Renal cortical epithelial cell (primary cell): ENCODE measurements around the gene NCAN. TPM values are rescaled to one million over a fixed set of nuclear protein-coding genes. Genes with fewer than 3 reads are reported as not detected.
A peak's percentile ranks its signal among the peaks of the same experiment; 100 is the strongest.
"Not testable (repeated sequence)": the region's sequence is repeated elsewhere in the genome, so short reads cannot be mapped to it uniquely, and the experiment has no call there.

Experiments
- DNase-seq: peaks from one replicate; pipeline ENCODE4 v3.0.0-alpha.2; 2011; ENCODE audit warnings: low read depth
- total RNA-seq: library from RNA; depleted of rRNA; stranded (reverse); fragments of >200 nt; gene quantifications from 2 replicates; pipeline ENCODE4 v1.2.3, GENCODE V29; 2014

Gene NCAN
- not detected in 2 replicates for total RNA-seq

DNA sequence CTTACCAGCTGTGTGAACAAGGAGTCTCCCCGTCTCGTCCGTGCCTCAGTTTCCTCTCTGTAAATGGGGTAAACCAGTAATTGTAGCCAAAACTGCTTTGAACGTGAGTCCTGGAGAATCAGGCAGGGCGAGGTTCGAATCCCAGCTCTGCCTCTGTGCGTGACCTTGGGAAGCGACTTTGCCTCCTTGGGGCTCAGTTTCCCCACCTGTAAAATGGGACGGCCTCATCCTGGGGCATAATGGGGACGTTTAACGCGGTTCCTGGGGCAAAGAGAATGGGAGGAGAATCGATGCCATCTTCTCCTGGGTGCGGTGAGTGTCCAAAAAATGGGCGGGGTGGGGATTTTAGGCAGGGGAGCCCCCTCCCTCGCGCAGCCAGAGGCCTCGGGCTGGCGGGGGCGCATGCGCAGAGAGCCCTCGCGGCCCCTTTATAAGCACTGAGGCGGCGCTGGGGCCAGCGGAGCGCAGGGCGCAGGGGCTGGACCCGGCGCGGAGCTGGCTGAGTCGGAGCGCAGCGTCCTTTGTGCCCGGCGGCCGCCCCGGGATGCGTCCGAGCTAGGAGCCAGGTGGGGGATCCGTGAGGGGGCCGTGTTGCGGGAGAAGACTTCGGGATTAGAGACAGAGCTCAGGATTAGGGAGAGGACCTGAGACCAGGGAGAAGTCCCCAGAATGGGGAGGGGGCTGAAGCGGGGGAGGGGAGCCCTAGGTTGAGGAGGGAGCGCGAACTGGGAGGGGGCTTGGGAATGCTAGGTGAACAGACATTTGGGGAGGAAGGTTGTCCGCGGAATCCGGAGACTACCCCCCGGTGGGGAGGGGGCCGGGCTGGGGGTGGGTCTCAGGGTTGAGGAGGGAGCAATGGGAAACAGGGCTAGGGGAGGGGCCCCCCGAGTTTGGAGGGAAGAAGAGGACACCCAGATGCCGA is at the start of gene NCAN:
NCAN (plus strand) TSS at position 460 of the 922 bp plus-strand sequence. CDS start 4,996 bp downstream, outside the sequence.
- DNase-seq, result no peak

DNA sequence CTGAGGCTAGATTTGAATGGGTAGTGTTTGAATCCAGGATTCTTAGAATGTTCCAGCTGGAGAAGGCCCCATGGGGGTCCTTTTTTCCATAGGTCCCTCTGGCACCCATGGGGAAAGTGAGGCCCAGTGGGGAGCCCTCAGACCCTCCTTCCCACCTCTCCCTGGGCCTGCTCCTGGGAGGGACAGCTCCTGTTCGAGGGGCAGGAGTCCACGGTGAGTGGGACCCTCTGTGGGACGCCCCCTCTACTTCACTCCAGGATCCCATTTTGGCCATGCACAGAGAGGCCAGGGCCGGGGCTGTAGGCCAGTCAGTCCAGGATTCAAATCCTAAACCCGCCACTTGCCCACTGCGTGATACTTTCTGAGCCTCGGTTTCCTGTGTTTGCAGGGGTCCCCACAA is 49.3 kb upstream of the NCAN start:
- no peak for DNase-seq

DNA sequence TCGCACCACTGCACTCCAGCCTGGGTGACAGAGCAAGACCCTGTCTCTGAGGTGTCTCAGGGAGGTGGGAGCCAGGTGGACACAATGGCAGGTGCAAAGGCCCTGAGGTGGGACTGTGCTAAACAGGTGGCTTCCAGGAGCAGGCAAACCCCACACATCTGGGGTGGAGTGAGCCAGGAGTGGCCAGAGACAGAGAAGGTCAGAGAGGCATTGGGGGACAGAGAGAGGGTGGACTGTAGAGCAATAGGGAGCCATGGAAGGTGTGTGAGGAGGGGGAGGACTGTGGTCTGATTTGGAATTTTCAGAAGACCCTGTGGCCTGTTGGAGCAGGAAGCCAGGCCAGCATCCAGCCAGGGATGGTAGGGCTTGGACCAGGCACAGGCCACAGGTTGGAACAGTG is 46.4 kb upstream of the NCAN start:
- DNase-seq, result no peak

DNA sequence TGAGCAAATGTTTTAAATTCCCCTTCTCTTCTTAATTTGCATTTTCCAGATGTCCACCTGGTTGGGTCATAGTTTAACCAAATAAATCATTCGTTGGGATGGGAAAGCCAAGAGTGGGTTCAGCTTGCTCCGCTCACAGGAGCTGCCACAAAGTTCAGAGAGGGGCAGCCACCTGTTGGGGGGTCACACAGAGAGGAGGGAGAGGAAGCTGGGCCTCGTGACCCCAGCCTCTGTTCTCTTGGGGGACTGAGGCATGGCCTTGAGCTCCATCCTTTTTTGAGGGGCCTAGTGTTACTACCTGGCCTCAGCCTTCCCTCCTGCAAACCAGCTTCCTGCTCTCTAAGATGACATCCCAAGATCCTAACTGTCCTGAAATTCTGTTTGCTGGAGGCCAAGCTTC is 44.1 kb upstream of the NCAN start:
- DNase-seq, result no peak

DNA sequence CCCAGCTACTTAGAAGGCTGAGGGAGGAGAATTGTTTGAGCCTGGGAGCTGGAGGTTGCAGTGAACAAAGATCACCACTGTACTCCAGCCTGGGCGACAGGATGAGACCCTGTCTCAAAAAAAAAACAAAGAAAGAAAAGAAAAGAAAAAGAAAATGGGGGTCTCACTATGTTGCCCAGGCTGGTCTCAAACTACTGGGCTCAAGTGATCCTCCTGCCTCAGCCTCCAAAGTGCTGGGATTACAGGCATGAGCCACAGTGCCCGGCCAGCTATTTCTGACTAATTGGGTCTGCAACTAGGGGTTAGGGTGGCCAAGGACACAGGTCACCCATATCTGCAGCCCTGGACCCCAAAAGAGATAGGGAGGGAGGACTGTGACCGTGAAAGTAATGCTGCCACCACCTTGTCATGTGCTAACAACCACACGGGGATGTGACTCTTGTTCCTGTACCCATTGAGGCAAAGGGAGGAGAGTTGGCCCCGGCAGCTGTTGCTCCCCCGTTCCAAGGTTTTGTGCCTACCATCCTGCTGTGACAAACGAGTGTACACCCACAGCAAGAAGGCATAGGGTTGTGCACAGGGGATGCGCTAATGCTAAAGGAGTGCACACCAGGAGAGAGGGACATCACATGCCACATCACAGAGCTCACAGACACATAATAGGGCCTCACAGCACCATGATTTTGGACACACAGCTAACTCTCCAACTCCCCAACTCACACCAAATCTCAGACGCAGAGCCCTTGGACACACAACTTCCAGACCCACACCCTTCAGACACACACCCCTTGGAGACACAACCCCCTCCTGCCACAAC is 42.3 kb upstream of the NCAN start:
- DNase-seq, result no peak

DNA sequence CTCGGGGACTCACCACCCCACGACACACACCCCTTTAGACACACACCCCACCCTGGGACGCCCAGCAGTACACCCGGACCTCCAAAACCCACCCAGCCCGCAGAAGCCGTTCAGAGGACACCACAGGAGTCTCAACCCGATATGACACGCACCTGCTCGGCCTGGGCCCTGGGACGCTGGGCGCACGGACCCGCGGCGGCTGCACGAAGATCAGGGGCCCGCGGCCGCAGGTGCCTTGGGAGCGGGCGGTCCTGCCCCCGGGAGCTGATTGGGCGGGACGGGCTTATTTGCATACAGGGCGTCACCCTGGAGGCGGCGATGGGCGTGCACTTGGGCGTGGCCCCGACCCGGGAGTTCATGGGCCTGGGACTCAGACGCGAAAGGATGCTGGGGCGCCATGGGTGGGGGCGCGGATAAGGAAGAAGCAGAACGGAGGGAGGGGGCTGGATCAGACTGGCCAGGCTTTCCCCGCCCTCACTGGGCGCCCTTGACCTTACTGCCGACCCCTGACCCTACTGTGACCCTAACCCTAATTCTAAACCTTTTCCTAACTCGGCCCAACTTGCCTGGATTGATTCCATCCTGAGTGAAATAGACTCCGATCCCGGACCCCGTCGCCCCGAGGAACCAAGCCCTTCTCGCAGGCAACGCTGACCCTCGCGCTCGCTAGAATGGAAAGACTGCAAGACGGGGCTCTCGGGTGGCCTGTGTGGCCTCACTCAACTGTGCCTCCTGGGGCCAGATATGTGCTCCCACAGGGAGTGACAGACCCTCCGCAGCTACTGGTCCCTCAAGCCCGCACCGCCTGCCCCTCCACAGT is 41.5 kb upstream of the NCAN start, which contains the start of gene MEF2B:
MEF2B (minus strand) TSS at position 211 of the 820 bp plus-strand sequence. CDS start 19,528 bp downstream, outside the sequence.
- peak; percentile 38 for DNase-seq

DNA sequence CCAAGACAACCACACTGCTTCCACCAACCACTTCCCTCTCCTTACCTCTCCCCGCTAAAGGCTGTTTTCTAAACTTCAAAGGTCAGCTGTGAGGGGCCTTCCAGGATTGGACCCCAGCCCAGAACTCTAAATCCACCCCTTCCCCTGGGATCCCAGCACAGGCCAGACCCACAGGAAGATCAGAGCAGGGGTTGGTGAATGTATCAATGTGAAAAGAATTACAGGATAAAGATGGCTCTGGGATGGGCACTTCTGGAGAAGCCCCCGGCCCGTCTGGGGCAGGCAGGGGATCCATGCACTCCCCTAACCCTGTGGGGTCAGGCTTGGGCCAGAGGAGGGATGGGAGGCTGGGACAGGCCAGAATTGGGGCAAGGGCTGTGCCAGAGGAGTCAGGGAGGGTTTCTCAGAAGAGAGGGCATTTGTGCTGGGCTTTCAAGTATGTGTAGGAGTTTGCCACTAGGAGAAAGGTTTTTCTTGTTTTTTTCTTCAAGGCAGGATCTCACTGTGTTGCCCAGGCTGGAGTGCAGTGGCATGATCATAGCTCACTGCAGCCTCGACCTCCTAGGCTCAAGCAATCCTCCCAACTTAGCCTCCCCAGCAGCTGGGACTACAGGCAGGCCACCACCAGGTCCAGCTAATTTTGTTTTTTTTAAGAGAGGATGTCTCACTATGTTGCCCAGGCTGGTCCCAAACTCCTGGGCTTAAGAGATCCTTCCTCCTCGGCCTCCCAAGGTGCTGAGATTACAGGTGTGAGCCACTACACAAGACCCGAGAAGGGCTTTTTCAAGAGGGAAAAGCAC is 40.7 kb upstream of the NCAN start:
- no peak for DNase-seq

DNA sequence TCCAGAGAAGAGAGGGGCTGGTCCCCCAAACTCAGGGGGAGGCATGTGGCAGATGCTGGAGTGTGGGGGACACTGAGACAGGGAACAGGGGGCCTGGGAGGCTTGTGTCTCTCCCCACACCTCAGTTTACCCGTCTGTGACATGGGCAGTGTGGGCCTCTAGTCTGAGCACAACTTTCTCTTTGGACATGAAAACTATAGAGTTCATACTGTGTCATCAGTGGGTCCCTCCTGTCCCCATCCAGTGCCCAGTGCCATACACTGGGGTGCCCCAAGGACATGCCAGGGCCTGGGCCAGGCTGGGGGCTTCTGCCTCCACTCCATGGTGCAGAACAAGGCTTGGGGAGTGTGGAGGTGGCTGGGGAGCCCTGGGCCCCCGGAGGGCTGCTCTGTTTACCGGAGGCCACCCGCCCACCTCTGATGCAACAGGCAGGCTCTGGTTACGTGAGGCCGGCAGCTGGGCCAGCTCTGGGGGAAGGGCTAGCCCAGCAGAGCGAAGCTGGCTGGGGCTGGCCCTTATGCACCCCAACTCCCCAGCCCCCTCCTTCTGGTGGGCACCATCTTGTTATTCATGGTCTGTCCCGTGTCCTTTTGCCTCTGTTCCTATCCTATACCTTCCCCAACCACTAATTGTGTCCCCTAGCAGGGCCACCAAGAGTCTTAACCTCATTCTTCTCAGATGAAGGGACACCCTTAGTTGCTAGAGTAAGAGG is 39.8 kb upstream of the NCAN start:
- no peak for DNase-seq

DNA sequence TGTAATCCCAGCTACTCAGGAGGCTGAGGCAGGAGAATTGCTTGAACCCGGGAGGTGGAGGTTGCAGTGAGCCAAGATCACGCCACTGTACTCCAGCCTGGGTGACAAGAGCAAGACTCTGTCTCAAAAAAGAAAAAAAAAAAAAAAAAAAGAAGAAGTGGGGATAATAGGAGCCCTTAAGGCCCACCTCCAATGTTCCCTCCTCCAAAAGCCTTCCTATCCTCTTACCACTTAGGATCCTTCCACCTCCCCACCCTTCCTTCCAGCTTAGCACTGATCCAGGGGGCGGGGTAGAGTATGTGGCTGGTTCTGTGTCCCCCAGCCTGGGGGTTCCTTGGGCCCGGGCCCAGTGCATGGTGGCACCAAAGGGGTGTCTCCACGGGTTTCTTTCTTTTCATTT is 38.5 kb upstream of the NCAN start:
- not testable (repeated sequence) for DNase-seq

DNA sequence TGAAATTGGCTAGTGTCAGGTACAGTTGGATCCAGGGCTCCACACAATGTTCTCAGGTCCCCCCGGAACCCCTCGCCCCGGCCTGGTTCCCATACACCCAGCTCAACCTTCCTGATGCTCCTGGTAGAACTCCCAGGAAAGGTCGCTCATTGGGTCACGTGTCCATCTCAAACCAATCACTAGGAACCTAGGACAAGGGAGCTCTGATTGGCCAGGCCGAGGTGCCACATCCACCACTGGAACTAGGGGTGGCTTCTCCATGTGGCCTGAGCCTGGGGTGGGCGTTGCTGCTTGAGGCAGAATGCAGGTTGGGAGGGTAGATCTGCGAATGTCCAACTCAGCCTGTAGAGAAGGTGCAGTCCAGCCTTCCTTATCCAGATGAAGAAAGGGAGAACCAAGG is 34.8 kb upstream of the NCAN start:
- no peak for DNase-seq

DNA sequence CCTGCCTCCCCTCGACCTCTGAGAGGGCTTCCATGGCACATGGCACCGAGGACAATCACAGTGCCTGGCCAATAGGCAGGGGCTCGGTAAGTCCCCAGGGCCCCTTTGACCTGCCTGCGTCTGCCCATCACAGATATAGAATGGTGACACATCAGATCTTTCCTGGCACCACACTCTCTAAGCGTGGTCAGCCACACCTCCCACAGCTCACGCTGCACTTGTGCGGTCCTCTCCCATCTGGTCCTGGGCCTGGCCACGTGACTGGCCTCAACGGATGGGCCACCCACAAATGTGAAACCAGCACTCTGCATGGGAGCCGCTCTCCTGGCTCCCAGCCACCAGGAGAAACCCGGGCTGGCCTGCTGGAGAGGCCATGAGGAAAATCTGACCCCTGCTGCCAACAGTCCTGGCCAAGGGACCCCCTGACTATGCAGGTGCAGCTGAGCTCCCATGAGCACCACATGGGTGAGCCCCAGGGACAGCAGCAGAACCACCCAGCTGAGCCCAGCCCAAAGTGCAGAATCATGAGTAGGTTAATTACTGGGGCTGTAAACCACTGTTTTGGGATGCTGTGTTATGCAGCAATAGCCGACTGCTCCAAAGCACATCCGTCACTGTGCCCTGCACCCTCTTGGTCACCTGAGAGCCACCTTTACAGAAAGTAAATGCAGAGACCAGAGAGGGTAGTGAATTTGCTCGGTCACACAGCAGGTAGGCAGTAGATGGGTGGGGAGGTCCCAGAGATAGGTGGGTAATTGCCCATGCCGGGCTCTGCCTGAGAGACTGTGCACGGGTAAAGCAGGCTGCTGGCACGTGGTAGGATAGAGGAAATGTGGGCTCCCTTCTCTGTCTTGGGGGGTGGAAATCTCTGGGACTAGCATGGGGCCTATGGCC is 32.0 kb upstream of the NCAN start:
- DNase-seq, result no peak

DNA sequence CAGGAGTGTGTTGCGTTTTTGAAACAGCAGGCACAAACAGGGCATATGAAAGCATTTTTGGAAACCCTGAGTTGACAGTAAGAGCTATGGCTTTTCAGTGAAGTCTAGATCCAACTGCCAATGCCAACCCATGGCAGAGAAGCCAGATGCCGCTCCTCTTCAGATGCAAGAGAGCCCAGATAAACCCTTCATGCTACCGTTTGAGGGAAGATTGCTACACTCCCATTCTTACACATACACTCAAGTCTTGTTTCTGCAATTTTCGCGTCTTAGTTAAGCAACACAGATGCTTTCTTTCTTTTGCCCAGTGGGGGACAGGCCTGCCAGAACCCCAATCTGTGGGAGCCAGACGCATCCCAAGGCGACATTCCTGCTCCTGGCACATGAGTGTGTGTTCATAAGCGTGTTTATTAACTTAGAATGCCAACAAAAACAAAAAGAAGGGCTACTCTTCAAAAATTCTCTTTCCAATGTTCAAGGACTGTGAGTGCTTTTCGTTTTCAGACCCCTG is 30.2 kb upstream of the NCAN start:
- no peak for DNase-seq

DNA sequence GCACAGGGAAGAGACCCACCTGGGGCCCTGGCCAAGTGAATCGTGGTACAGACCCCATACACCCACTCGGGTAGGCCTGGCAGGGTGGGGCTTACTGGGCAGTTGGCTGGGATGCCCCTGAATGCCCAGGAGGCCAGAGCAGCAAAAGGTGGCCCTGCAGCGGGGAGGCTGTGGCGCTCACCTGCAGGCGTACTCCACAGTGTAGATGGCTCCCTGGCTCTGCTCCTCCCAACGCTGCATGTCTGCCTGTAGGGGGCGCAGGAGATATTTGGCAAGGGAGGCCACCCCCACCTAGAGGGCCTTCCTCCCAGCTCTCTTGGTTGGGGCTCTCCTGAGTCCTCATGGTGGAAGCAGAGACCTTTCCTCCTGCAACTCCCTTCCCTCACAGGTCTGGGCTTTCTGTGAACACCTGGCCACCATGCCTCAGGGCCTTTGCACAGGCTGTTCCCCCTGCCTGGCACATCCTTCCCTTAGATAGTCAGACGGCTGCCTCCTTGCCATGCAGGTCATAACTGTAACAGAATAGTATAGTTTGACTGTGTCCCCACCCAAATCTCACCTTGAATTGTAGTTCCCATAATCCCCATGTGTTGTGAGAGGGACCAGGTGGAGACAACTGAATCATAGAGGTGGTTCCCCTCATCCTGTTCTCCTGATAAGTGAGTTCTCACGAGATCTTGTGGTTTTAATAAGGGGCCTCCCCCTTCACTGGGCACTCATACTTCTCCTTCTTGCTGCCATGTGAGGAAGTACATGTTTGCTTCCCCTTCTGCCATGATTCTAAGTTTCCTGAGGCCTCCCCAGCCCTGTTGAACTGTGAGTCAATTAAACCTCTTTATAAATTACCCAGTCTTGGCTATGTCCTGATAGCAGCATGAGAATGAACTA is 25.7 kb upstream of the NCAN start:
- peak; percentile 20 for DNase-seq

DNA sequence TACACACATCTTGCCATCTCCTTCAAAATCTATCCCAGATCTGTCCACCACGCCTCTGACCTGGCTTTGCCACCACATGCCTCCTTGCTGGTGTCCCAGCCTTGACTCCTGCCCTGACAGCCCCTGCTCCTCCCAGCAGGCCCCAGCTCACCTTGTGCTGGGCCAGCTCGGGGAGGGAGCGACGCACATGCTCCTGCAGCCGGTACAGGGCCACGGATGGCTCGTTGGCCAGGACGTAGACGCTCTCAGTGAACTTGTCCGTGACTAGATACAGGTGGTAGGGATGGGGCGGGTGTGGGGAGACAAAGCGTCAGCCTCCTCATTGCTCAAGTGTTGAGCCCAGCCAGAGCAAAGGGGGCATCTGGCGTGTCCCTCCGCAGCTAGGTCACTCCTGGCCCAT is 25.0 kb upstream of the NCAN start:
- DNase-seq, result no peak

DNA sequence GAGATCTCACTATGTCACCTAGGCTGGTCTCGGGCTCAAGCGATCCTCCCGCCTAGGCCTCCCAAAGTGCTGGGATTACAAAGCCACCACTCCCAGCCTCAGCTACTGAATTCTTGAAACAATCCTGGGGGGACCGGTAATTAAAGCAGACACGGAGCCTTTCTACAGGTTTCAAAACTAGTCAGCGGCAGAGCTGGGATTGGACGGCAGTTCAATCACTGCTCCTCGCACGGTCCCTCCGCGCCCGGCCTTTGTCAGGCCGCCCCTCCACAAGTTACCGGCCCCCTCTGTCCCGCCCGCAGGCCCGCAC is 20.0 kb upstream of the NCAN start:
- no peak for DNase-seq

DNA sequence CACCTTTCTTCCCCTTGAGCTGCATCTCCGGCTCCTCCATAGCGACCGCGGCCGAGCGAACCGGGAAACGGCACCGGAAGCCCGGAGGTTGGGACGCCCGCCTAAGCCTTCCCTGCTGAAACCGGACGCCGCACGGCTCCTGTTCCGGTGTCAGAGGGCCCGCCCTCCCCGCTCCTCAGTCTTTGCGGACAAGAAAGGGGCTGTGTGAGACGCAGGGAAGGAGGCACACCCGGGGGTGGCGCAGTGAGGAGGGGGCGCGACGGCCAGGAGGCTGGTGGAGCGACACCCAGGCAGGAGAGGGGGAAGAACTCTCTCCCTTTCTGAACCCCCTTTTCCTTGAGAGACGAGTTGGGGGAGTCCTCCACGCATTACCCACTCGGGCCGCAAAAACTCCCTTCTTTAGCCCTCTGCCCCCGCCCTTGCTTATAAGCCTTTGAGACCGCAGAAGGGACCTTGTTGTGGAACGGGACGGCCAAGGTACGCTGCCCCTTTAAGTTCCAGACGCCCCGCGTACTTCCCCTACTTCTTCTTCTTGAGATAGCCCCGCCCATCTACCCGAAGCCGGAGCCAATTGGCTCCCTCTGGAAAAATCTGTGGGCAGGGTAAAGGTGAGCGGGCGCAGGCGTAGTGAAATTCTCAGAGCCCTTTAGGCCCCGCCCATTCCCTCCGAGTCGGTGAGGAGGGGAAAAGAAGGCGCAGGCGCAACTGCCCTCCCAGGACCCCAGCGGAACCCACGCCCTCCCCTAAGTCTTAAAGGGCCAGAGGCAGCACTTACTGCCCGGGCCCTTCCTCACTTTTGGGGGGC is 19.5 kb upstream of the NCAN start, which contains the start of the genes BORCS8 and RFXANK:
BORCS8 (minus strand) TSS at position 75 of the 805 bp plus-strand sequence; CDS start at position 40, 35 bp downstream.
RFXANK (plus strand) TSS at position 181 of the 805 bp plus-strand sequence. CDS start 1,689 bp downstream, outside the sequence.
- peak; percentile 96 for DNase-seq

DNA sequence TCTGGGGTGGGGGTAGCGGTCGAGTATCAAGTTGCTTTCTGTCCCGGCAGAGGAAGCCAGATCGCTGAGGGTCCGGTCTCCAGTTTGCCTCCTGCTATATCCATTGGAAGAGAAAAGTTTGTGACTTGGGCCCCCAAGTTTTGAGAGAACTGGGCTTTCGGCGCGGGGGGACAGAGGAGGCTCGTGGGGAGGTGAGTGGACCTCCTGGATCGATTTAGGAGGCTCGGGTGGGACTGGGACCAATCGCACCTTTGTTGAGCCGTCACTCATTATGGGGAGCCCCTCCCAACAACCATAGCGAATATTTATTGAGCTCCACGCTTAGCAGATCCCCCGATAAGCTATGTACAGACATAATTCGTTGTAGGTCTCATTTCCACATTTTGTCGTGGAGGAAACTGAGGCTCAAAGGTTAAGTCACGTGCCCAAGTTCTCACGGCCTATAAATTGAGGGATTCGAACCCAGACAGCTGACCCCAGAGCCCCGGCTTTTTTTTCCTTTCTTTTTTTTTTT is 18.8 kb upstream of the NCAN start:
- DNase-seq, result no peak
